Right ventricle myocardium inferior (tissue), 1 donor: ENCODE measurements around the gene KLK14. TPM values are rescaled to one million over a fixed set of nuclear protein-coding genes. Genes with fewer than 3 reads are reported as not detected.

Experiments used
- total RNA-seq: library from RNA; stranded (reverse); fragmentation: NEBNext Ultra II Directional; extraction: Animal tissue kit (Norgen Biotek cat#: 25700); gene quantifications from one replicate; pipeline ENCODE4 v1.2.1, GENCODE V29; 2021
- donor health status: DM: no; HTN: yes; CAD: no; lungs with severe emphysema.

Gene KLK14
- total RNA-seq, 1 donor from 2014 or later: 2.8 TPM

Other genes with a start within 250 kb of the KLK14 start
- gene KLK15, start 249.3 kb downstream of the KLK14 start, total RNA-seq: not detected
- gene KLK3, start 228.0 kb downstream of the KLK14 start, total RNA-seq: not detected
- gene KLK2, start 209.4 kb downstream of the KLK14 start, total RNA-seq: not detected
- gene KLK4, start 171.5 kb downstream of the KLK14 start, total RNA-seq: not detected
- not detected for gene KLK5, start 129.8 kb downstream of the KLK14 start, total RNA-seq
- not detected for gene KLK6, start 113.3 kb downstream of the KLK14 start, total RNA-seq
- not detected for gene KLK7, start 99.0 kb downstream of the KLK14 start, total RNA-seq
- gene KLK8, start 81.3 kb downstream of the KLK14 start, total RNA-seq: not detected
- gene KLK10, start 63.2 kb downstream of the KLK14 start, total RNA-seq: not detected
- gene KLK11, start 56.3 kb downstream of the KLK14 start, total RNA-seq: not detected
- gene KLK12, start 47.9 kb downstream of the KLK14 start, total RNA-seq: not detected
- not detected for gene KLK13, start 17.8 kb downstream of the KLK14 start, total RNA-seq
- 5.2 TPM for gene CTU1, start 25.5 kb upstream of the KLK14 start, total RNA-seq
- 2.9 TPM for gene SIGLEC9, start 42.0 kb upstream of the KLK14 start, total RNA-seq
- 0.87 TPM for gene SIGLEC7, start 59.4 kb upstream of the KLK14 start, total RNA-seq
- 6.5 TPM for gene CD33, start 142.2 kb upstream of the KLK14 start, total RNA-seq
- gene SIGLECL1, start 168.2 kb upstream of the KLK14 start, total RNA-seq: not detected
- gene IGLON5, start 228.8 kb upstream of the KLK14 start, total RNA-seq: not detected